ENCODE measurements around the gene SFR1.

The SFR1 gene

DNA sequence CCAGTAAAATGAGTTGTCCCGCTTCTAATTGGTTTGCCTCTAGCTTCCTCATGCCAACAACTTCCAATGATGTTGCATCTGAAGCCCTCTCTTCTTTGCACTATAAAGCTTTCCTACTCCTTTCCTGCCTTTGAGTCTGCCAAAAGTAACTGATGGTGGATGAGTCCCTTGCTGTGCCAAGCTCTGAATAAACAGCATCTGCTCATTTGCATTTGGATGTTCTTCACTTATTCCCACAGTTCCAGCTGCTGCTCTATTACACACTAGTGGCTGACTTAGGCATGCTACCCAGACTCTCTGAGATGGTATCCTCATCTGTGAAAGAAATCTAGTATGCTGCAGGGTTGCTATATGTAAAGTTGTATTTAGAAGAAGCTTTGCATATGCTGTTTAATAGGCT lies 24.9 kb downstream of the SFR1 start:
- Histone ChIP-seq H3K9me3 (ENCODE audit: low read length) (peaks cover under 1% of the 10 kb centered on the region), H3K27ac (ENCODE audit: low read depth, low read length, poor library complexity, severe bottlenecking) (no peak overlapping the region), H3K4me1 (ENCODE audit: insufficient read depth, low read length, severe bottlenecking) (no peaks in the 10 kb centered on the region), H3K9ac (ENCODE audit: low read length) (no peak overlapping the region), H3K79me2 (ENCODE audit: insufficient read depth, low read length) (no peaks in the 10 kb centered on the region), H3K36me3 (ENCODE audit: insufficient read depth, low read length) (no peaks in the 10 kb centered on the region), H3F3A (ENCODE audit: insufficient read depth, low read length) (no peaks in the 10 kb centered on the region), H3K9me2 (ENCODE audit: low read depth, low read length) (no peaks in the 10 kb centered on the region), H4K20me1 (ENCODE audit: insufficient read depth, low read length) (no peaks in the 10 kb centered on the region), H3K27me3 (ENCODE audit: insufficient read depth, low read length) (0 out of 2 replicates have a peak, but pooled peaks cover 3% of the 10 kb centered on the region), H2AFZ (ENCODE audit: low read length) (no peak overlapping the region), H3K4me2 (ENCODE audit: low read length) (no peak overlapping the region), H3K4me3 (ENCODE audit: low read depth, low read length, poor library complexity, severe bottlenecking) (no peak overlapping the region)
- TF ChIP-seq EZH2 (IDR thresholded peaks at IDR 0.05; ENCODE audit: borderline replicate concordance, low read length): no peak
- TF ChIP-seq, protein P1, sequence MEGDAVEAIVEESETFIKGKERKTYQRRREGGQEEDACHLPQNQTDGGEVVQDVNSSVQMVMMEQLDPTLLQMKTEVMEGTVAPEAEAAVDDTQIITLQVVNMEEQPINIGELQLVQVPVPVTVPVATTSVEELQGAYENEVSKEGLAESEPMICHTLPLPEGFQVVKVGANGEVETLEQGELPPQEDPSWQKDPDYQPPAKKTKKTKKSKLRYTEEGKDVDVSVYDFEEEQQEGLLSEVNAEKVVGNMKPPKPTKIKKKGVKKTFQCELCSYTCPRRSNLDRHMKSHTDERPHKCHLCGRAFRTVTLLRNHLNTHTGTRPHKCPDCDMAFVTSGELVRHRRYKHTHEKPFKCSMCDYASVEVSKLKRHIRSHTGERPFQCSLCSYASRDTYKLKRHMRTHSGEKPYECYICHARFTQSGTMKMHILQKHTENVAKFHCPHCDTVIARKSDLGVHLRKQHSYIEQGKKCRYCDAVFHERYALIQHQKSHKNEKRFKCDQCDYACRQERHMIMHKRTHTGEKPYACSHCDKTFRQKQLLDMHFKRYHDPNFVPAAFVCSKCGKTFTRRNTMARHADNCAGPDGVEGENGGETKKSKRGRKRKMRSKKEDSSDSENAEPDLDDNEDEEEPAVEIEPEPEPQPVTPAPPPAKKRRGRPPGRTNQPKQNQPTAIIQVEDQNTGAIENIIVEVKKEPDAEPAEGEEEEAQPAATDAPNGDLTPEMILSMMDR (IDR thresholded peaks at IDR 0.05; ENCODE audit: low read length): no peak

DNA sequence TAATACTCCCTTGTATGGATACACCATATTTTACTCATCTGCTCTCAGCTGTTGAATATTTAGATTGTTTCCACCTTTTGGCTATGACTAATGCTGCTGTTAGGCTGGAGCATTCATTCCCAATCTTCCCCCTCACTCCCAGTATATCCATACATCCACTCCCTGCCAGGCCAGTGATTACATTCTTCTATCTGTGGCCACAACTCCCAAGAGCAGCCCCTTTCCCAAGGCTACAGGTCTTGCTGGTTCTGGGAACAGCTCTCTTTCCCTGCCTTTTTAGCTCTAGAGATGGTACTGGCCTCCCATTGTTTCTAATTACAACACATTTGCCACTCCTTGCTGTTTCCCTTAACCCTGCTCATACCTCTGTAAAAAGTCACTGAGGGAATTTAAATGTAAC lies 28.2 kb downstream of the SFR1 start:
- Histone ChIP-seq H3K4me1 (ENCODE audit: insufficient read depth, low read length, severe bottlenecking) (no peaks in the 10 kb centered on the region), H2AFZ (ENCODE audit: low read length) (no peak overlapping the region), H4K20me1 (ENCODE audit: insufficient read depth, low read length) (no peaks in the 10 kb centered on the region), H3K79me2 (ENCODE audit: insufficient read depth, low read length) (no peaks in the 10 kb centered on the region), H3K9ac (ENCODE audit: low read length) (no peak overlapping the region), H3K9me2 (ENCODE audit: low read depth, low read length) (no peaks in the 10 kb centered on the region), H3K27ac (ENCODE audit: low read depth, low read length, poor library complexity, severe bottlenecking) (no peak overlapping the region), H3K27me3 (ENCODE audit: insufficient read depth, low read length) (no peaks in the 10 kb centered on the region), H3K4me2 (ENCODE audit: low read length) (no peak overlapping the region), H3K36me3 (ENCODE audit: insufficient read depth, low read length) (no peaks in the 10 kb centered on the region), H3K4me3 (ENCODE audit: low read depth, low read length, poor library complexity, severe bottlenecking) (no peak overlapping the region), H3F3A (ENCODE audit: insufficient read depth, low read length) (no peaks in the 10 kb centered on the region), H3K9me3 (ENCODE audit: low read length) (peaks cover 5% of the 10 kb centered on the region)
- TF ChIP-seq EZH2 (IDR thresholded peaks at IDR 0.05; ENCODE audit: borderline replicate concordance, low read length): no peak
- TF ChIP-seq, protein P1 (IDR thresholded peaks at IDR 0.05; ENCODE audit: low read length): no peak

DNA sequence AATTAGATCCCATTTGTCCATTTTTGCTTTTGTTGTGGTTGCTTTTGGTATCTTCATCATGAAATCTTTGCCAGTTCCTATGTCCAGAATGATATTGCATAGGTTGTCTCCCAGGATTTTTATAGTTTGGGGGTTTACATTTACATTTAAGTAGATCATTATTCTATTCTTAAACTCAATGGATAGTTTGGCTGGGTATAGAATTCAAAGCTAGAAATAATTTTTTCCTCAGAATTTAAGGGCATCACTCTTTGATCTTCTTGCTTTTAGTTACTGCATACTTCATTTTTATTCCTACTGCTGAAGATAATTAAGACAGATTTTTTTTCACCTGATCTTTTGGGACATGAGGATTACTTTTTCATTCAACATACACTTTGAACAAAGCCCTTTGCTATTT lies 29.8 kb downstream of the SFR1 start:
- Histone ChIP-seq H3K4me3 (ENCODE audit: low read depth, low read length, poor library complexity, severe bottlenecking) (no peak overlapping the region), H3K9ac (ENCODE audit: low read length) (no peak overlapping the region), H3K27me3 (ENCODE audit: insufficient read depth, low read length) (0 out of 2 replicates have a peak, but pooled peaks cover 5% of the 10 kb centered on the region), H3K36me3 (ENCODE audit: insufficient read depth, low read length) (no peaks in the 10 kb centered on the region), H3K9me3 (ENCODE audit: low read length) (peaks cover 5% of the 10 kb centered on the region), H3K27ac (ENCODE audit: low read depth, low read length, poor library complexity, severe bottlenecking) (no peak overlapping the region), H3K4me2 (ENCODE audit: low read length) (no peak overlapping the region), H4K20me1 (ENCODE audit: insufficient read depth, low read length) (no peaks in the 10 kb centered on the region), H3F3A (ENCODE audit: insufficient read depth, low read length) (no peaks in the 10 kb centered on the region), H3K4me1 (ENCODE audit: insufficient read depth, low read length, severe bottlenecking) (no peaks in the 10 kb centered on the region), H3K9me2 (ENCODE audit: low read depth, low read length) (no peaks in the 10 kb centered on the region), H2AFZ (ENCODE audit: low read length) (no peak overlapping the region), H3K79me2 (ENCODE audit: insufficient read depth, low read length) (no peaks in the 10 kb centered on the region)
- TF ChIP-seq, protein P1 (IDR thresholded peaks at IDR 0.05; ENCODE audit: low read length): no peak
- no peak for TF ChIP-seq EZH2 (IDR thresholded peaks at IDR 0.05; ENCODE audit: borderline replicate concordance, low read length)
